Parietal lobe (tissue), 1 donor: ENCODE results near the gene PEX11G. TPM values are rescaled to one million over a fixed set of nuclear protein-coding genes. Genes with fewer than 3 reads are reported as not detected.

Experiments
- total RNA-seq: library from RNA; depleted of rRNA; stranded (reverse); fragments of >200 nt; gene quantifications from one replicate; pipeline ENCODE4 v1.2.3, GENCODE V29; 2014

Gene PEX11G
- total RNA-seq, result 0.94 TPM

DNA sequence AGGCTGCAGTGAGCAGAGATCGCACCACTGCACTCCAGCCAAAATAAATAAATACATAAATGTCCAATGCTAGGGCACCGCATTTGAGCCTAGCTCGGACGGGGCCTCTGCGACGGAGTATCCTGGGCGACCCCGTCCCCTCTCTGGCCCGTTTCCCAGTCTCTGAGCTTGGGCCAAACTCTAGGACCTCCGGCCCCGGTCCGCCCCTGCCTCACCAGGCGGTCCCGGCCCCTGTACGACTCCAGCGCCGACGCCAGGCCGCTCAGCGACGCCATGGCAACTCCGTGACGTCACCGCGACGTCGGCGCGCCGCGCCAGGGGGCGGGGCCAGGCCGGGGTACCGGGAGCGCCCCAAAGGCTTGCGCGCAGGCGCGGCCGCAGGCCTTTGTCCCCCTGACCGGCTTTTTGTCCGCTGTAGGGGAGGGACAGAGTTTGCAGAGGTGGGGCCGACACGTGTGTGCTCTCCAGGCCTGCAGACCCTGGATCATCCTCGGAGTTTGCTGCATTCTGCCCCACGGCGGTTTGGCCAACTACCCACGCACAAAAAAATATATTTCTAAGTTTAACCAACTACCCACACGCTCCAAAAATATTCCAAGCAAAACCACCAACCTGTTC is at the start of gene PEX11G:
Gene PEX11G (minus strand): TSS at position 300 of the 618 bp plus-strand sequence. CDS start 25 bp downstream, at position 275.

DNA sequence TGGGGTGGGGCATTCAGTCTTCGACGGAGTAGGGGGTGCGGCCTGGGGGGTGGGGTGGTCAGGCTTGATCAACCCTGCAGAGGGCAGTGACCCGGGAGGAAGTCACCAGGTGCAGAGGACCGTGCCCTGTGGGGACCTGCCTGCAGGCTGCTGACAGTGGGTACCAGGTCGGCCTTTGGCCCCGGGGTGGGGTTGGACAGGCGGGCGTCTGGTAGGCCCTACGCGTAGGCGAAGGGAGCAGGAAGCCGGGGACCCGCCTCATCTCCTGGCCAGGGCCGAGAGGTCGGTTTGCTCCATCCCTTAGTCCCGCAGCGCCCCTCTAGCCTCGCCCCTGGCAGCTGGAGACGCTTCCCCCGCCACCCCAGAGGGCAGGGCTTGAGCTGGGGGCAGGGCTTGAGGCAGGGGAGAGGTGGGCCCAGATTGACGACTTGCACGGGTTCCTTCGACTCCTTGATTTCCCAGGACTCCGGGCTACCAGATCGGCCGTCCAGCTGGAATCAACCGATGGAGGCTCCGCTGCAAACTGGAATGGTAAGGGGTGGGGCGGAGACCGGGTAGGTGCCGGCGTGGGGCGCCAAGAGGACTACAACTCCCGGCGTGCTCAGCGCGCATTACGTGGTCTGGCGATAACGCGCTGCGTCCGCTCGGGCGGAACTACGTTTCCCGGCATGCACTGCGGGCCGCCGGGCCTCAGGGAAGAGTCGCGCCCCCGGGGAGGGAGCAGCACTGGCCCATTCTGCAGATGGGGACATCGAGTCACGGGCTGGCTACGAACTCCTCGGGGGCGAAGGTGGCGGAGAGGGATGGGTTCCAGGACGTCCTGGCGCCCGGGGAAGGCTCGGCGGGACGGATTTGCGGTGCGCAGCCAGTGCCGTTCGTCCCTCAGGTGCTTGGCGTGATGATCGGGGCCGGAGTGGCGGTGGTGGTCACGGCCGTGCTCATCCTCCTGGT is 46.5 kb upstream of the PEX11G start, which contains the start of gene PNPLA6:
Gene PNPLA6 (plus strand): TSS at position 671 of the 951 bp plus-strand sequence. CDS start 72 bp downstream, at position 743.

DNA sequence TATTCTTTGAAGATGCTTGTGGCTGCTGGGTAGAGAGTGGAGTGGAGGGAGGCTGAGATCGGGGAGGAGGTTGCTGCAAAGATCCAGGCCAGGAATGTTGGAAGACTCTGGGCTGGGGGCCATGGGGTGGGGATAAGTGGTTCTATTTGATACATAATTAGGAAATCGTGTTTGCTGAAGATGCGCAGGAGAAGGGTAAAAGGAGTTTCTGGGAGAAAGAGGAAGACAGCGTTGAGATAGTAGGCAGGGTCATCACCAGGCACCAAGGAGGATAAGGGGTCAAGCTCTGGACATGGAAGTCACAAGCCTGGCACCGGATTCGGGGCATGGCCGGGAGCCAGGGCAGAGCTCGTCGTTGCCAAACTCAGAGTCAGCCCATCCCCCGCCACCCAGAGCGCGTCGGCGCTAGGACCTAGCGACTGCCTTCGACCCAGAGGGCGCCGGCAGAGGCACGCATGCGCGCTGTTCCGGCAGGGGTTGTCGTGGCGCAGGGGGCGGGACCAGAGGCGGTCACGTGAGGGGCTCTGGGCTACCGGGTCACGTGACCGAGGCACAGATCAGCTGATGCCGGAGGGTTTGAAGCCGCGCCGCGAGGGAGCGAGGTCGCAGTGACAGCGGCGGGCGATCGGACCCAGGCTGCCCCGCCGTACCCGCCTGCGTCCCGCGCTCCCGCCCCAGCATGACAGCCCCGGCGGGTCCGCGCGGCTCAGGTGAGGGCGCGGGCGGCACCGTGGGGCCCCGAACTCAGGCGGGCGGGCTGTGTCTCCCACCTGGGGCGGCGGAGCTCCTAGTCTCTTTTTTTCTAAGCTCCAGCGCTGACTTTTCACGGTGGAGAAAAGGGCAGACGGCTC is 33.5 kb upstream of the PEX11G start, which contains the start of gene MCOLN1:
Gene MCOLN1 (plus strand): TSS at position 553 of the 851 bp plus-strand sequence. CDS start 127 bp downstream, at position 680.

DNA sequence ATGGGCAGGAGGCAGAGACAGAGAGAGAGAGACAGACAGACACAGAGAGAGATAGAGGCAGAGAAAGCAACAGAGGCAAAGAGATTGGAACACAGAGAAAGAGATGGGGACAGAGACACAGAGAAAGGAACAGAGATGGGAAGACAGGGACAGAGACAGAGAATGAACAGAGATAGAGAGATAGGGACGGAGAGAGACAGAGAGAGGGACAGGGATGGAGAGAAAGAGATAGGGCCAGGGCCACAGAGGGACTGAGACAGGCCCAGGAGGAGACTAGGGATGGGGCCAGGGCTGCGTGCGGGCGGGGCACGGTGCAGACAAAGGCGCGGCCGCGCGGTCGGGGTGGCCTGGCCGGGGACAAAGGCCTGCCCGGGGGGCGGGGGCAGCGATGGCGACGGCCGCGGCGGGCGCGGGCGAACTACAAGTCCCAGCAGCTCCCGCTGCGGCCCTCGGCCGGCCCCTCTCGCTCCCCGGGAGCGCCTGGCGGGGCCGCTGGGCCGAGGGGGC is 26.9 kb upstream of the PEX11G start, which contains the start of gene ZNF358:
Gene ZNF358 (plus strand): TSS at position 459 of the 507 bp plus-strand sequence. CDS start 3,140 bp downstream, outside the sequence.

Other genes with a start within 250 kb of the PEX11G start
- 136 TPM for gene INSR, start 194.6 kb downstream of the PEX11G start, total RNA-seq
- gene ARHGEF18, start 140.1 kb downstream of the PEX11G start, total RNA-seq, result 31.0 TPM
- gene ZNF358, start 27.1 kb upstream of the PEX11G start, total RNA-seq, result 14.7 TPM
- gene MCOLN1, start 33.6 kb upstream of the PEX11G start, total RNA-seq, result 13.1 TPM
- gene PNPLA6, start 46.7 kb upstream of the PEX11G start, total RNA-seq, result 57.9 TPM
- gene CAMSAP3, start 106.8 kb upstream of the PEX11G start, total RNA-seq, result 28.2 TPM
- 32.9 TPM for gene XAB2, start 140.5 kb upstream of the PEX11G start, total RNA-seq
- 23.2 TPM for gene PET100, start 140.8 kb upstream of the PEX11G start, total RNA-seq
- gene PCP2, start 144.7 kb upstream of the PEX11G start, total RNA-seq, result not detected
- 3.4 TPM for gene STXBP2, start 148.1 kb upstream of the PEX11G start, total RNA-seq
- not detected for gene RETN, start 180.0 kb upstream of the PEX11G start, total RNA-seq
- not detected for gene MCEMP1, start 188.1 kb upstream of the PEX11G start, total RNA-seq
- gene TRAPPC5, start 191.8 kb upstream of the PEX11G start, total RNA-seq, result 13.1 TPM
- not detected for gene FCER2, start 213.1 kb upstream of the PEX11G start, total RNA-seq
- gene CLEC4G, start 243.1 kb upstream of the PEX11G start, total RNA-seq, result not detected